Endothelial cell of umbilical vein (primary cell): ENCODE results near the gene PDE10A.

ENCODE experiments used
- EZH2 ChIP-seq: IDR thresholded peaks from 2 replicates; pipeline ENCODE4 v1.6.1; 2012; ENCODE audit warnings: borderline replicate concordance, low read depth, mild to moderate bottlenecking, moderate library complexity, low read length, inconsistent platforms; ENCODE audit not compliant: severe bottlenecking
- FOS ChIP-seq: IDR thresholded peaks from 2 replicates; pipeline ENCODE4 v1.6.1; 2011; ENCODE audit warnings: mild to moderate bottlenecking, low read length, moderate library complexity, borderline replicate concordance; ENCODE audit not compliant: insufficient read depth
- MYC ChIP-seq: IDR thresholded peaks from one replicate; pipeline ENCODE4 v1.6.1; 2011; ENCODE audit warnings: mild to moderate bottlenecking, low read depth, low read length
- POLR2A ChIP-seq: IDR thresholded peaks from 2 replicates; pipeline ENCODE4 v1.6.1; 2012; ENCODE audit warnings: low read depth, mild to moderate bottlenecking, control low read depth, low read length
- POLR2AphosphoS5 ChIP-seq: IDR thresholded peaks from 2 replicates; pipeline ENCODE4 v1.6.1; 2012; ENCODE audit warnings: low read depth, mild to moderate bottlenecking, control low read depth, low read length, moderate library complexity; ENCODE audit not compliant: insufficient read depth
- TF ChIP-seq, protein P1 (sequence below), 2 donors: IDR thresholded peaks; 1 replicate in 1 of 2; 2 replicates in 1 of 2; pipeline ENCODE4 v1.5.1; 2011; ENCODE audit warnings: low read length in 2 of 2, mild to moderate bottlenecking in 2 of 2, moderate library complexity in 2 of 2, control low read depth in 1 of 2, inconsistent platforms in 1 of 2, low read depth in 1 of 2; ENCODE audit not compliant: insufficient read depth in 1 of 2; ENCODE audit errors: extremely low read depth in 1 of 2
- TF ChIP-seq, protein P2 (sequence below): IDR thresholded peaks from 2 replicates; pipeline ENCODE4 v1.6.1; 2011; ENCODE audit not compliant: insufficient read depth, insufficient read length

DNA sequence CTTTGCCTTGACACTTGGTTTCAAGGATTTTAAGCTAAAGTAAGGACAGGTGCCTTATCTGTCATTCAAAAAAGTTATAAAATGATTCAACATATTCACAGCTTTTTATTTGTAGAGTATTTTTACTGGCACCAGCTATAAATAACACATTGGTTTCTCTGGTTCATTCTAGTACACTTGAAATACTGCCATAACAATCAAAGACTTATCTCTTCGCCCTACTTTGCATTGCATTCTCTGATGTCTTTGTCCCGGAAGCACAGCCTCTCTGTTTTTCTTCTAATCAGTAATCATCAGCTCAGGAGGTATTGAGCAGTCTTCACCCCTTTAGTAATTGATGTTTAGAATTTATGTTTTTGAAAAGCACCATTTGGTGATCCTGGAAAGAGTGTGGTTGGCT lies 156.4 kb downstream of the PDE10A start:
- TF ChIP-seq, protein P1, sequence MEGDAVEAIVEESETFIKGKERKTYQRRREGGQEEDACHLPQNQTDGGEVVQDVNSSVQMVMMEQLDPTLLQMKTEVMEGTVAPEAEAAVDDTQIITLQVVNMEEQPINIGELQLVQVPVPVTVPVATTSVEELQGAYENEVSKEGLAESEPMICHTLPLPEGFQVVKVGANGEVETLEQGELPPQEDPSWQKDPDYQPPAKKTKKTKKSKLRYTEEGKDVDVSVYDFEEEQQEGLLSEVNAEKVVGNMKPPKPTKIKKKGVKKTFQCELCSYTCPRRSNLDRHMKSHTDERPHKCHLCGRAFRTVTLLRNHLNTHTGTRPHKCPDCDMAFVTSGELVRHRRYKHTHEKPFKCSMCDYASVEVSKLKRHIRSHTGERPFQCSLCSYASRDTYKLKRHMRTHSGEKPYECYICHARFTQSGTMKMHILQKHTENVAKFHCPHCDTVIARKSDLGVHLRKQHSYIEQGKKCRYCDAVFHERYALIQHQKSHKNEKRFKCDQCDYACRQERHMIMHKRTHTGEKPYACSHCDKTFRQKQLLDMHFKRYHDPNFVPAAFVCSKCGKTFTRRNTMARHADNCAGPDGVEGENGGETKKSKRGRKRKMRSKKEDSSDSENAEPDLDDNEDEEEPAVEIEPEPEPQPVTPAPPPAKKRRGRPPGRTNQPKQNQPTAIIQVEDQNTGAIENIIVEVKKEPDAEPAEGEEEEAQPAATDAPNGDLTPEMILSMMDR (IDR thresholded peaks at IDR 0.05; ENCODE audit: extremely low read depth in 1 of 2, insufficient read depth in 1 of 2, low read depth in 1 of 2, low read length in 2 of 2): no peak
- TF ChIP-seq, protein P2, sequence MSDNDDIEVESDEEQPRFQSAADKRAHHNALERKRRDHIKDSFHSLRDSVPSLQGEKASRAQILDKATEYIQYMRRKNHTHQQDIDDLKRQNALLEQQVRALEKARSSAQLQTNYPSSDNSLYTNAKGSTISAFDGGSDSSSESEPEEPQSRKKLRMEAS: no peak
- TF ChIP-seq POLR2A (no peak), MYC (no peak), POLR2AphosphoS5 (no peak), FOS (no peak), EZH2 (no peak)
